Liver (tissue), 3 donors: ENCODE data around the gene CMIP.

Experiments used
- ATF3 ChIP-seq: IDR thresholded peaks from 2 replicates; pipeline ENCODE4 v1.6.1; 2016; ENCODE audit warnings: antibody characterized with exemption
- CTCF ChIP-seq: fragments of 150-350 bp; IDR thresholded peaks from 2 replicates; pipeline ENCODE4 v1.5.1; 2017; ENCODE audit warnings: improper control_type of control experiment, low read depth, low read length; ENCODE audit not compliant: missing input control
- HNF4G ChIP-seq: IDR thresholded peaks from 2 replicates; pipeline ENCODE4 v1.6.1; 2016; ENCODE audit warnings: antibody characterized with exemption
- JUND ChIP-seq, 2 donors: IDR thresholded peaks; 2 replicates each; pipeline ENCODE4 v1.6.1; 2016; ENCODE audit warnings: antibody characterized with exemption in 2 of 2
- NR2F2 ChIP-seq: IDR thresholded peaks from 2 replicates; pipeline ENCODE4 v1.6.1; 2016; ENCODE audit warnings: antibody characterized with exemption
- RAD21 ChIP-seq, 2 donors: IDR thresholded peaks; 2 replicates each; pipeline ENCODE4 v1.6.1; 2016; ENCODE audit warnings: antibody characterized with exemption in 2 of 2, mild to moderate bottlenecking in 2 of 2
- REST ChIP-seq: IDR thresholded peaks from 2 replicates; pipeline ENCODE4 v1.6.1; 2016; ENCODE audit warnings: antibody characterized with exemption, mild to moderate bottlenecking
- SP1 ChIP-seq: IDR thresholded peaks from 2 replicates; pipeline ENCODE4 v1.6.1; 2018; ENCODE audit warnings: antibody characterized with exemption, mild to moderate bottlenecking
- TAF1 ChIP-seq: conservative IDR thresholded peaks from 2 replicates; pipeline ENCODE4 v1.6.1; 2016; ENCODE audit warnings: antibody characterized with exemption, mild to moderate bottlenecking
- donor health status: healthy.
- donor health status: healthy.

GRCh38 chr16:81566086-81567007 lies 121.7 kb downstream of the CMIP start:
- TF ChIP-seq CTCF (no peak), TAF1 (no peak), SP1 (no peak), ATF3 (no peak), REST (no peak), NR2F2 (no peak), RAD21 (IDR thresholded peaks at IDR 0.05) (no peak), HNF4G (no peak), JUND (IDR thresholded peaks at IDR 0.05) (no peak)
